CD8-positive, alpha-beta memory T cell (primary cell): ENCODE results near the gene CYP17A1. TPM values are rescaled to one million over a fixed set of nuclear protein-coding genes. Genes with fewer than 3 reads are reported as not detected.
"Not testable (repeated sequence)": the region's sequence is repeated elsewhere in the genome, so short reads cannot be mapped to it uniquely, and the experiment has no call there.

ENCODE experiments used
- CTCF ChIA-PET: fragments of 350-600 bp; sonication (Branson Sonifier 250); formaldehyde crosslinking; loops from one replicate; lab custom pipeline; 2021; ENCODE audit warnings: antibody characterized with exemption; lab: Charles Lee
- POLR2A ChIA-PET: fragments of 350-600 bp; sonication (Branson Sonifier 250); formaldehyde crosslinking; loops from one replicate; lab custom pipeline; 2021; ENCODE audit warnings: antibody characterized with exemption; lab: Charles Lee
- DNase-seq, 5 donors: peaks; one replicate each; pipeline versions ENCODE4 v3.0.0 to v3.0.0-alpha.2; 2020 to 2022; ENCODE audit warnings: mixed read lengths in 1 of 5
- H3K27ac ChIP-seq: one replicate; pipeline ENCODE4 v1.7.0; 2013; ENCODE audit warnings: low read depth, mild to moderate bottlenecking, low read length, moderate library complexity
- H3K27me3 ChIP-seq: 2 replicates; pipeline ENCODE4 v1.7.0; 2013; ENCODE audit warnings: low read length, mild to moderate bottlenecking; ENCODE audit not compliant: insufficient read depth, poor library complexity, severe bottlenecking
- H3K36me3 ChIP-seq: 2 replicates; pipeline ENCODE4 v1.7.0; 2013; ENCODE audit warnings: mild to moderate bottlenecking, low read length, moderate library complexity; ENCODE audit not compliant: insufficient read depth
- H3K4me1 ChIP-seq: 2 replicates; pipeline ENCODE4 v1.7.0; 2013; ENCODE audit warnings: mild to moderate bottlenecking, low read length, moderate library complexity; ENCODE audit not compliant: insufficient read depth
- H3K4me3 ChIP-seq: 2 replicates; pipeline ENCODE4 v1.7.0; 2013; ENCODE audit warnings: mild to moderate bottlenecking, low read length
- H3K9me3 ChIP-seq: 2 replicates; pipeline ENCODE4 v1.7.0; 2013; ENCODE audit warnings: mild to moderate bottlenecking, low read length
- H3K27ac Mint-ChIP-seq, 8 donors: one replicate each; pipeline ENCODE4 v1.8.0; 2020 to 2021; ENCODE audit warnings: mixed read lengths in 8 of 8, mild to moderate bottlenecking in 6 of 8, inconsistent platforms in 3 of 8, moderate library complexity in 3 of 8
- H3K27me3 Mint-ChIP-seq, 2 donors: one replicate each; pipeline ENCODE4 v1.8.0; 2020 to 2021; ENCODE audit warnings: mixed read lengths in 2 of 2, mild to moderate bottlenecking in 1 of 2, moderate library complexity in 1 of 2
- H3K36me3 Mint-ChIP-seq, 3 donors: one replicate each; pipeline ENCODE4 v1.8.0; 2020 to 2021; ENCODE audit warnings: mixed read lengths in 3 of 3, inconsistent platforms in 1 of 3, mild to moderate bottlenecking in 1 of 3
- H3K4me1 Mint-ChIP-seq, 3 donors: one replicate each; pipeline ENCODE4 v1.8.0; 2020 to 2021; ENCODE audit warnings: mixed read lengths in 3 of 3, inconsistent platforms in 1 of 3, mild to moderate bottlenecking in 1 of 3
- H3K4me3 Mint-ChIP-seq, 7 donors: one replicate each; pipeline ENCODE4 v1.8.0; 2020 to 2021; ENCODE audit warnings: mixed read lengths in 7 of 7, mild to moderate bottlenecking in 6 of 7, moderate library complexity in 4 of 7, inconsistent platforms in 2 of 7
- H3K9me3 Mint-ChIP-seq, 5 donors: one replicate each; pipeline ENCODE4 v1.8.0; 2020 to 2022; ENCODE audit warnings: mixed read lengths in 5 of 5, mild to moderate bottlenecking in 3 of 5, moderate library complexity in 2 of 5, inconsistent platforms in 1 of 5
- polyA plus RNA-seq: library from polyadenylated mRNA; unstranded; fragments of 300-500 nt; fragmentation: Illumina TruSeq; gene quantifications from one replicate; pipeline ENCODE4 v1.2.3, GENCODE V29; 2021
- total RNA-seq, 2 experiments: library from RNA; stranded (reverse); gene quantifications; one replicate each; pipeline ENCODE4 v1.2.3, GENCODE V29; 2021

The CYP17A1 gene
- total and polyA plus RNA-seq, 3 experiments from 2014 or later, result 0.13 TPM; not detected in 2

GRCh38 chr10:102865620-102866019, 28.4 kb upstream of the CYP17A1 start:
- Histone ChIP-seq H3K9me3 (no peaks in the 10 kb centered on the region), H3K36me3 (peaks cover 8% of the 10 kb centered on the region), H3K4me1 (no peaks in the 10 kb centered on the region), H3K27ac (no peak overlapping the region), H3K4me3 (no peak overlapping the region), H3K27me3 (peaks cover 2% of the 10 kb centered on the region)
- H3K4me3 Mint-ChIP-seq, result no peak overlapping the region
- DNase-seq, result no peak
- ChIA-PET CTCF (no interaction called here), POLR2A (no interaction called here)
- H3K27me3 Mint-ChIP-seq, result peaks cover 20% of the 10 kb centered on the region in 2 donors
- H3K27ac Mint-ChIP-seq, result no peak overlapping the region
- H3K9me3 Mint-ChIP-seq, result no peaks in the 10 kb centered on the region
- H3K4me1 Mint-ChIP-seq, result peaks cover 7 to 17% (median 10%) of the 10 kb centered on the region in 3 donors
- peaks cover 11 to 37% (median 15%) of the 10 kb centered on the region in 3 donors for H3K36me3 Mint-ChIP-seq

GRCh38 chr10:102863660-102864059, 26.4 kb upstream of the CYP17A1 start:
- Mint-ChIP-seq H3K36me3 (peaks cover 13 to 48% (median 23%) of the 10 kb centered on the region in 3 donors), H3K4me1 (peaks cover under 1% of the 10 kb centered on the region in 3 donors), H3K9me3 (no peaks in the 10 kb centered on the region), H3K27me3 (peaks cover 3% of the 10 kb centered on the region in 2 donors), H3K4me3 (no peak overlapping the region), H3K27ac (no peak overlapping the region)
- ChIA-PET CTCF (no interaction called here), POLR2A (no interaction called here)
- DNase-seq, result no peak
- Histone ChIP-seq H3K9me3 (no peaks in the 10 kb centered on the region), H3K4me1 (no peaks in the 10 kb centered on the region), H3K27ac (no peak overlapping the region), H3K27me3 (no peaks in the 10 kb centered on the region), H3K4me3 (no peak overlapping the region), H3K36me3 (peaks cover 8% of the 10 kb centered on the region)

- Mint-ChIP-seq H3K9me3 (no peaks in the 10 kb centered on the region), H3K4me1 (peaks cover 4 to 12% (median 4%) of the 10 kb centered on the region in 3 donors), H3K27ac (no peak overlapping the region), H3K36me3 (peaks cover 13 to 45% (median 20%) of the 10 kb centered on the region in 3 donors), H3K4me3 (no peak overlapping the region), H3K27me3 (no peaks in the 10 kb centered on the region)
- no peaks in the 10 kb centered on the region for H3K27me3 ChIP-seq
- no peak for DNase-seq
- POLR2A ChIA-PET, result no interaction called here
- H3K4me1 ChIP-seq, result peaks cover 6% of the 10 kb centered on the region
- peaks cover 8% of the 10 kb centered on the region for H3K36me3 ChIP-seq
- H3K27ac ChIP-seq, result no peak overlapping the region
- CTCF ChIA-PET, result interaction anchor here (0.8 kb wide), 1 partner anchor 24 kb away, joined by 3 read pairs; no protein-coding TSS in a partner anchor
- no peak overlapping the region for H3K4me3 ChIP-seq
- H3K9me3 ChIP-seq, result no peaks in the 10 kb centered on the region
Observed at GRCh38 chr10:102859911-102860310, 22.7 kb upstream of the CYP17A1 start.

GRCh38 chr10:102856758-102857424, 19.7 kb upstream of the CYP17A1 start:
- no peak for DNase-seq
- ChIA-PET POLR2A (no interaction called here), CTCF (no interaction called here)
- Mint-ChIP-seq H3K9me3 (no peaks in the 10 kb centered on the region), H3K27ac (peak overlapping the region in 1 of 8 donors; percentile 33), H3K27me3 (no peaks in the 10 kb centered on the region), H3K4me1 (peaks cover 10 to 21% (median 13%) of the 10 kb centered on the region in 3 donors), H3K4me3 (peak overlapping the region in 2 of 7 donors; percentile 2 to 71), H3K36me3 (peaks cover 5 to 29% (median 8%) of the 10 kb centered on the region in 3 donors)
- H3K9me3 ChIP-seq, result no peaks in the 10 kb centered on the region
- no peaks in the 10 kb centered on the region for H3K27me3 ChIP-seq
- H3K4me3 ChIP-seq, result no peak overlapping the region
- H3K27ac ChIP-seq, result no peak overlapping the region
- no peaks in the 10 kb centered on the region for H3K36me3 ChIP-seq
- peaks cover 6% of the 10 kb centered on the region for H3K4me1 ChIP-seq

- H3K4me1 ChIP-seq, H3K27me3 ChIP-seq, POLR2A ChIA-PET, H3K27me3 Mint-ChIP-seq, H3K27ac Mint-ChIP-seq, CTCF ChIA-PET, H3K36me3 ChIP-seq, H3K9me3 Mint-ChIP-seq, H3K9me3 ChIP-seq, DNase-seq, H3K27ac ChIP-seq, H3K4me3 ChIP-seq: not testable (repeated sequence)
- H3K36me3 Mint-ChIP-seq, result peaks cover 5 to 23% (median 8%) of the 10 kb centered on the region in 3 donors
- peak overlapping the region in 2 of 7 donors; percentile 23 to 59 for H3K4me3 Mint-ChIP-seq
- H3K4me1 Mint-ChIP-seq, result peaks cover 10 to 21% (median 13%) of the 10 kb centered on the region in 3 donors
Observed at GRCh38 chr10:102855731-102856436, 18.7 kb upstream of the CYP17A1 start.

GRCh38 chr10:102853237-102853636, 16.0 kb upstream of the CYP17A1 start:
- peaks cover 10 to 21% (median 13%) of the 10 kb centered on the region in 3 donors for H3K4me1 Mint-ChIP-seq

GRCh38 chr10:102850025-102850518, 12.9 kb upstream of the CYP17A1 start:
- POLR2A ChIA-PET, result no interaction called here
- CTCF ChIA-PET, result no interaction called here
- peaks cover 2% of the 10 kb centered on the region for H3K4me1 ChIP-seq

More at GRCh38 chr10:102853237-102853636, 16.0 kb upstream of the CYP17A1 start:
- H3K4me3 Mint-ChIP-seq, H3K36me3 Mint-ChIP-seq, H3K27me3 ChIP-seq, H3K4me3 ChIP-seq, H3K9me3 ChIP-seq, H3K27me3 Mint-ChIP-seq, H3K4me1 ChIP-seq, DNase-seq, H3K27ac Mint-ChIP-seq, H3K27ac ChIP-seq, POLR2A ChIA-PET, H3K36me3 ChIP-seq, CTCF ChIA-PET, H3K9me3 Mint-ChIP-seq: not testable (repeated sequence)

More at GRCh38 chr10:102850025-102850518, 12.9 kb upstream of the CYP17A1 start:
- no peak for DNase-seq
- H3K4me3 Mint-ChIP-seq, result peak overlapping the region in 2 of 7 donors; percentile 27 to 48
- H3K4me3 ChIP-seq, result no peak overlapping the region
- no peaks in the 10 kb centered on the region for H3K27me3 Mint-ChIP-seq
- peaks cover 5 to 9% (median 9%) of the 10 kb centered on the region in 3 donors for H3K4me1 Mint-ChIP-seq
- no peaks in the 10 kb centered on the region for H3K36me3 ChIP-seq
- H3K27me3 ChIP-seq, result no peaks in the 10 kb centered on the region
- peaks cover 0 to 6% (median 3%) of the 10 kb centered on the region in 3 donors for H3K36me3 Mint-ChIP-seq
- H3K9me3 Mint-ChIP-seq, result no peaks in the 10 kb centered on the region
- H3K27ac ChIP-seq, result no peak overlapping the region
- peak overlapping the region in 1 of 8 donors; percentile 48 for H3K27ac Mint-ChIP-seq
- no peaks in the 10 kb centered on the region for H3K9me3 ChIP-seq
